Right lung (tissue), 5 donors: ENCODE results near the gene ZEB2. TPM values are rescaled to one million over a fixed set of nuclear protein-coding genes. Genes with fewer than 3 reads are reported as not detected.

ENCODE experiments used
- DNase-seq, 2 donors: peaks; one replicate each; pipeline ENCODE4 v3.0.0-alpha.2; 2013
- polyA plus RNA-seq, 5 donors: library from polyadenylated mRNA; unstranded; fragments of 120-200 nt; gene quantifications; one replicate each; pipeline versions ENCODE4 v1.2.1 to v1.2.3, GENCODE V29; 2013; ENCODE audit warnings: inconsistent platforms in 1 of 5, low replicate concordance in 1 of 5; ENCODE audit not compliant: insufficient read length in 5 of 5, insufficient read depth in 1 of 5

Gene ZEB2
- polyA plus RNA-seq, 5 donors = 180 to 273 (median 266) TPM

DNA sequence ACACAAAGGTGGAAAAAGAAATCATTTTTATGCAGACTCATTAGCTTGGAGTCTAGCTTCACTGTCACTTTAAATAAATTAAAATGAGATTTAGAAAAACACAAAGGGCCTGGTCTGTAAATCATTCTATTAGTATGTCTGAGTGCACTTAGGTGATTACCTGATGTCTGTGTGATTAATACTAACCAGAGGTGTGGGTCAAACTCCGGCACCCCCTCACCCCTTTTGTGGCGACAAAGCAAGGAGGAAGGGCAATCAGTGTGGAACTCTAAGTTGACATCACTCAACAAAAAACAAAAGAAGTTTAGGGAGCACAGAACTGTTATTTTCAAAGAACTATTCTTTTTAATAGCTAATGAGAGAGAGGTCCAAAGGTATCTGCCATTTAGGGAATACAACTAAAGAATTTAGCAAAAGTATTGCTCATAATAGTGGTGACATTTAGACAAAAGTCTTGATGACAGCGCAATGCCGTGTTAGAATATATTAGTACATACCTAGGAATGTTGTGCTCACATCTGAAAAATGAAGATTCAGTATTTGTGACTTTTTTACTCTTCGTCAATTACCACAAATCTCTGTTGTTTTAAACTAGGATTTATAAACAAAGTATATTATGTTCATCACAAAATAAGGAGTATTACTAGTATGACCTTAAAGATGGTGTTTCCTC is 66.3 kb downstream of the ZEB2 start:
- DNase-seq = no peak

DNA sequence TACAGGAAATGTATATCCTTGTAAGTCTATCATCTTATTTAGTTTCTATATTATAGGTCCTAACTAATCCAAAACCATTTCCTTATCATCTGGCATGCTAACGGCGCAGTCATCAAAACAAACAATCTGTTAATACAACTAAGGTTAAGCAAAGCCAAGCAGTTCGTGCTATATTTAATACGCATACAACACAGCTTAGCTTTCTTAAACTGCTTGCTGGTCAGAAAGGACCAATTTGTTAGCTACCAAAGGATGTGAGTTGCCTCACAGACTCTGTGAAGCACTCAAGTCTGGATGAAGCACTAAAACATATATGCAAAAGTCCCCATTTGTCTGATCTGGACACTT is 67.0 kb downstream of the ZEB2 start:
- peak; percentile 37 to 43 for DNase-seq

DNA sequence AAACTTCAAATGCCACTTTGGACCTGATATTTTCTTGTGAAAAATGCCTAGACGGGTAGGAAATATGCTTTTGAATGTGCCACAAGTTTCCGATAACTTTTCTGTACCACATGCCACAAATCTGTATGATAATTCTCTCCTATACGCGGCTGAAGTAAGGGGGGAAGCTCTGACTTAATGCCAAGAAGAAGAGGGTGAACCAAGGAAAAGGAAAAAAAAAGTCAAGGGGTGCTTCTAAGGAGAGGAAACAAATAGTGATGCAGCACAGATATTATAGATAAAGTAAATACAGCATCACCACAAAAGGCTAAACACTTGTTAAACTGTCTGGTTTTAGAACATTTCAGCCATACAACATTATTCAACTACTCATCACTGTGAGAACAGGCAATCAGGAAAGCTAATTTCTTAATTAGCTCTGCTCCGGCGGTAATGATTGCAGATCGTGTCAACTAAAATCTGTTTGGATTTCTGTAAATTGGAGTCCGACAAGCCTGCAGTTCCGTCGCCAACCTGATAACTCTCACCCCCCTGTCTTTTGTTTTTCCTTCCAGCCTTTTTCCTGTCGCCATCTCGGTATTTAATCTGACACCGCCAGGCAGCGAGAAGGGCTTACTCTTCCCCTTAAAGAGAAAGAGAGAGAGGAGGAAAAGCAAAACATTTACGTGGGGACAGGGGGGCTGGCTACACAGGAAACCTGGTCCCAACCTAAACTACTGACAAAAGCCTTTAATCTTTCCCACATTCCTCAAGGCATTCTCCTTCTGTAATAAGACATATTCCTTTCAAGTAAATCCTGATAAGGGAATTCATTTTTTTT is 67.5 kb downstream of the ZEB2 start:
- no peak for DNase-seq

DNA sequence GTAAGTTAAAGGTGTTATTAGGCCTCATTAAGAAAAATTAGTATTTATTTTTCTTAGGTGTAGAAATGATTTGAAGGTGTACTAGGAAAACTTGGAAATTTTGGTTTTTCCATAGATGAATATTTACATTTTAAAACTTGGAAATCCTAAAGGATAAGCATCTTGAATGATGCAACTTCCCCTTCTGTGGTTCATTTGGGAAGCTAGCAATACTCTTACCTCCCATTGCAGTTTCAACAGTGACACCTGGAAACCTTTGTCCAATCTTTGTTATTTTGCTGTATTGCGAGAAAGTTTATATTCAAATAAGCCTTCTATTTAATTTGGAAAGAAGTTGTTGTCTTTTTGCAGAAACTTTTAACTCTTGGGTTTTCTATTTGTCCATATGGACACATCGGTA is 68.5 kb downstream of the ZEB2 start:
- DNase-seq = no peak

DNA sequence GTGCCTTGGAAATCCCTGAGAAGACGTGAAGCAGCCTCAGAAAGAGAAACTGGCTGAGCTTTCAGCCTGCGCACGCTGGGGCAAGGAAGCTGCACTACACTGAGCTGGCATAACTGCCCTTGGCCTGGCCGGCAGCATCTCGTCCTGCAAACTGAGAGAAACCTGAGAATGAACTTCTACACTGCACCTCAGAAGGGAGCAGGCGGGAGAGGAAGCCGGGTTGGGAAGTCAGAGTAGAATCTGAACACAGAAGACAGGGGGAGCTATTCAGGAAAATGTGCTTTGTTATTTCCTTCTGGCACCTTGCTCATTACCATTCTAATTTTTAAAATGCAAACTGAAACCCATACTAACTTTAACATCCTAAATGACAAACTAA is 70.9 kb downstream of the ZEB2 start:
- no peak for DNase-seq

DNA sequence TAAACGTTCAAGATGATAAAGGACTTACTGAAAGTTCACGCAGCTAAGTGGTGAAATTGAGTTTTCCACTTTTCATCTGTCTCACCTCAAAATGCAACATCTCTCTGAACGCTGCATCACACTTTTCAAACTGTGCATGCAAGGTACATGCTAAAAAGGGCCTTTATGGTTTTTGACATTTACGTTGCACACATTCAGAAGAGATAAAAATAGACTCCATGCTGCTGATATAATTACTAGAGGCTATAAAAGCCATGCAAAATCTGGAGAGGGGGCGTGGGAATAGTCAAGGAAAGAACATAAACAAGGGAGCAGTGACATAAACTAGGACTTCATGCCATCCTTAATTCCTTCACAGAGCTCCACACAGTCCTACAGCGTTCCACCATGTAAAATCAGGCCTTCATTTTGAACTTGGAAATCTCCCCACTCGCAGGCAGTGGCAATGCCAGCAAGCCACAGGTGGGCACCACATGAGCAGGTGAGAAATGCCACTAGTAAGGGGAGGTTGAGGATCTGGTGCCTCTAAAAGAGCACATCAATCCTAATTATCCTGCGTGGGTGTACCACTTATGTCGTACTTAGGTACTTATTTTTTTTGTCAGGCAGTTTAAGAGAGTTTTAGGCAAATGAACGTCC is 71.4 kb downstream of the ZEB2 start:
- DNase-seq = no peak

DNA sequence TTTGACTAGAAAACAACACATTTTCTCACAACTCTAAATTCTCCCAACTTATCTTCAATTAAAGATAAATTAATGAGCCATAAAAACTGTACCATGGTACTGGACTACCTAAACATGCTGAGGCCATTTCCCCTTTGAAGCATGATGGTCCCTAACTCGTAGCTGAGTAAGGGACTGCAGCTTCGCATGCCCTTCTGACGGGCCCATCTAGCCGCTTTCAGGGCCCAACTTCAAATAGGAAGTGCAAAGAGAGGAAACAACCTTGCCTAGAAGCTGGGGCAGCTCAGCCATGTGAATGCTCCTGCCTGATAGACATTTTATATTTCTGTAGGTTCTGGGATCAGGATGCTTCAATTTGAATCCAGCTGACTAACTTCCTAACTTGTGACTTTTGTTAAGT is 72.4 kb downstream of the ZEB2 start:
- DNase-seq = no peak

DNA sequence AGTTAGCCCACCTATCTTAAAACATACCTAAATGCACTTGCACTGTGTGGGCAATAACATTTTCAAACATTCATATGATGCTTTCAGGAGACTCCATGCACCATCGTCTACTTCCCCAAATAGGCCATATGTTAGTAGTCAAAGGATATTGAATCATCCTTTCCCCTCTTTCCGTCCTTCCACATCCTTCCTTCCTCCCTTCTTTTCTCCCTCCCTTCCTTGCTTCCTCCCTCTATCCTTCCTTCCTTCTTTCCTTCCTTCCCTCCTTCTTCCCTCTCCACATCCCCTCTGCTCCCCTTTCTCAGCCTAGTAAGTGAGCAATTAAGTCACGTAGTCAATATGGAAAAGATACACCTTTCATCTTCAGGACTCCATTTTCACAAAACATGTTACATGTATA is 73.8 kb downstream of the ZEB2 start:
- DNase-seq = no peak

DNA sequence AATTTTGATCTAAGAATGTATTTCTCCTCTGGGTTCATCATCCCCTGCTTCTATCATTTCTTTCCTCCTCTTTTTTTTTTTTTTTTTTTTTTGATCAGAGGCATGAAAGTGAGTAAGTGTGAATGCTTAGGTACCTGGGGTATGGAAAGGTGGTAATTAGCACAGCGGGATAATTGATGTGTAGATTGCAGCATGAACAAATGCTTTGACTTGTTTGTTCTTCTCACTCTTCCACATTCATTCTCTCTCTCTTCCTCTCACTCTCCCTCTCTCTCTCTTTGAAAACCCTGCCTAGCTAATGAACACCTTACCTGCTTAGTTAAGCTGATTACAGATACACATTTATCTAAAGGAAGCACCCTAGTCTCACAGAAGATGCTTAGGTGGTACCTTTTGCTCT is 74.7 kb downstream of the ZEB2 start:
- DNase-seq = no peak

DNA sequence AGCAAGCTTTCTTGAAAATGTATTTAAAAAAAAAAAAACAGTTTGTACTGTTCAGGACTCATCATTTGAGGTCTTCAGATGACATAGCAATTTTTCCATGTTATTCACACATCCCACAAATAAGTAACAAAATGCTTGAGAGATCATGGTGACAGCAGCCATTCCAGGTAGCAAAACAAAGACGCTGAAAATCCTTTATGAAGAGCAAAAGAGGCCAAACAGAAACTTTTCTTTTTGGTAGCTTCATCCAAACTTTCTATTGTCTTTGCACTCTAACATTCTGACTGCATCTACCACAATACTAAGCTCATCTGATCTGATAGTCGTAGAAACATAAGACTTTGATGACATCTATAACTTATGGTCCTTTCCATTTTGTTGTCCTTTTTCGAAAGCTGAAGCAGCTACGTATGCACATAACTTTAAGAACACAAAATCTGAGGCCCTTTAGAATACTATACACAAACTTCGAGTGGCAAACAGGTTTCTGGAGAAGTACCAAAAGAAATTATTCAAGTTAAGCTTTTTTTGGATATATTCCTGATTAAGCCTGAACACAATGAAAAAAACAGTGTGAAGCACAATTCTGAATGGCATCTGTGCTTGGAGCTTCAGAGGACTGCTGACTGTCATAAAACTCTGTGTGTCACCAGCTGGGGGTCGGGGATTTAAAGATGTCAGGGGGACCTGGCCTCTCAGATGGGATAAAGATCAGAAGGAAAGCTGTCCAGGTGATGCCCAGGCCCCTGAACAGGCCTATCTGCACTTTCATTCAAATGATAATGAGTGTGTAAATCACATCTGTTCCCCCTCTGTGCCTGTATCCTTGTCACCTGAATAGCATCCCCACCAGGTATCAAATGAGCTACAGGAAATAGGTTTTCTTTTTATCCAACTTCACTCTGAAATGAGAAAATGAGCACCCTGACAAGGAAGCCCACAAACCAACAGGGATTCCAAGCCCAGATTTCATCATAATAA is 75.8 kb downstream of the ZEB2 start:
- no peak for DNase-seq

DNA sequence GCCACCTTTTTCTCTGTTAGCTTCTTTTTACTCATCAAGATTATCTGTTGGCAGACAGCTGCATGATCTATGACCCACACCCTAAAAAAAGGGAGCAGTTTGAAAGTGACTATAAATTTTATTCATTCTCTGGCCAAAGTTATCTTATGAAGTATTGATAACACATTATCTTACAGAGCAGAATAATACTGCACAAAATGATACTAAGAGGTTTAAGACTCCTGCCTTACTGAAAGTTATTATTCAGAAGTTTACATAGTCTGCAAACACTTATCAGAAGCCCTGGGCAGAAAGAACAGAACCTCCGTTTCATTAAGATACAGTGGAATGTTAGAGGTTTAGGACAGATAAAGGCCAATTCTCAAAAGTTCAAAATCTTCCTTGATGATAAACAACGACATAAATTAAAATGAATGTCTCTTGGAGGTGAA is 78.2 kb downstream of the ZEB2 start:
- DNase-seq = no peak

DNA sequence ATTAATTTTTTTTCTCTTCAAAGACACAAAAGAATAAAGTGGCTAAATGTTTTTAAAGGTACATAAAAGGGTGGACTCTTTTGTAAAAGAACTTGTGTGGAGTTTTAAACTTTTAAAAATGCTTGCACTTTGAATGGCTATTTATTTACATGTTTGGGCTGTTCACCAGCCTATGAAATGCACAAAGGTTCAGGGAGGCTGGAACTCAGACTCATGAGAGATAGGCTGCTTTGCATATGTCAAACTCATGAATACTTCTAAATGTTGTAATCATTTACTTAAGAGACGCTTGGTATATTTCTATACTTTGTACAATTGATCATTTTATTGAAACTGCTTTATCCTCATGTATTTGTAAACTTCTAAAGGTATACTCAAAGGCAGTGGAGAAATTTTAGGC is 79.9 kb downstream of the ZEB2 start:
- DNase-seq = no peak

DNA sequence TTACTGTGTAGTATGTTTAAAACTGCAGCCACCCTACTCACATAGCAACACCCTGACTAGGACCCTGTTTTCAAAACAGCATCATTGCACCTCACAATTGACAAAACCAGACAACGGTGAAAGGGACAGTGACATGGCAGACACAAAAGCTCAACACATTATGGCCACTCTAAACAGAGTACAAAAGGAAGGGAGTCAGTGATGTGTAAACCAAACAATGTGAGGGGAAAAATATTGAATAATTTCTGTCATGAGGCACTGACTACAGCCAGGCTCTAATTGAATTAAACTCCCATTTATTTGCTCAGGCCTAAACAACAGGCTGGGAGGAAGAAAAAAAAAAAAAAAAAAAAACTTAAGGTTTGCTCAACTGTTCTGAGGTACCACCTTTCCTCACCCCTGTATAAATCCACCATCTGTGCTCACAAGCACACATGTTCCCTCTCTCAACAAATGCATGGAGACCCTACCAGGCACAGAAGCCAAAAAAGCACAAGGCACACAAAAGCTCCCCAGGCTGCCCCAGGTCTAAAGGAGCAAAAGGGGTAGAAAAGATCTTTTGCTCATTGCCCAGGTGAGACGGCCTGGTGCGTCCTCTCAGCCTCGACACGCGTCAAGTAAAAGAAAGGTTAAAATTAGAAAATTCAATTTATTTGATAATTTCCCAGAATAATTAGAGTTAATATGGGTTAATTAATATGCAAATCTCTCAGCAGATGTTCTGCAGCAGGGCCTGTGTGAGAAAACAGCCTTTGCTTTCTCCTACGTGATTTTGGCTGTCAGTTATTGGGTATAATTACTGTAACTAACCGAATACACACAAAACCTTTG is 80.9 kb downstream of the ZEB2 start:
- no peak for DNase-seq

DNA sequence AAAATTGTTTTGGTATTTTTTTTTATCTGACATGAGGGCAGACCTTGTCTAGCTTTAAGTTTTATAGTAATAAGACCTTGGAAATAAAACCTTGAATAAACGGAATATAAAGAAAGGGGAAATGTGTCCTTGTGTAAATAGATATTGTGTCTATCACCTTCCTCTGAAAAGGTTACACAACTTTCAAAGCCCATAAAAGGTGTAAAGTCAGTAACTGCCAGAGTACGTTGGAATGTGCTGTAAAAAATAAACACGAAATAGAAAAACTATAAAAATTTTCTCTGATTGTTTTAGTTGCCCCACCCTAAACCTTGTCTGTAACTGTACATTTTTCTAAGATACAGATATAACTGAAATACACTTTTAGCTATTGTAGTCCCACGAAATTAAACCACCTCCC is 82.3 kb downstream of the ZEB2 start:
- no peak for DNase-seq

DNA sequence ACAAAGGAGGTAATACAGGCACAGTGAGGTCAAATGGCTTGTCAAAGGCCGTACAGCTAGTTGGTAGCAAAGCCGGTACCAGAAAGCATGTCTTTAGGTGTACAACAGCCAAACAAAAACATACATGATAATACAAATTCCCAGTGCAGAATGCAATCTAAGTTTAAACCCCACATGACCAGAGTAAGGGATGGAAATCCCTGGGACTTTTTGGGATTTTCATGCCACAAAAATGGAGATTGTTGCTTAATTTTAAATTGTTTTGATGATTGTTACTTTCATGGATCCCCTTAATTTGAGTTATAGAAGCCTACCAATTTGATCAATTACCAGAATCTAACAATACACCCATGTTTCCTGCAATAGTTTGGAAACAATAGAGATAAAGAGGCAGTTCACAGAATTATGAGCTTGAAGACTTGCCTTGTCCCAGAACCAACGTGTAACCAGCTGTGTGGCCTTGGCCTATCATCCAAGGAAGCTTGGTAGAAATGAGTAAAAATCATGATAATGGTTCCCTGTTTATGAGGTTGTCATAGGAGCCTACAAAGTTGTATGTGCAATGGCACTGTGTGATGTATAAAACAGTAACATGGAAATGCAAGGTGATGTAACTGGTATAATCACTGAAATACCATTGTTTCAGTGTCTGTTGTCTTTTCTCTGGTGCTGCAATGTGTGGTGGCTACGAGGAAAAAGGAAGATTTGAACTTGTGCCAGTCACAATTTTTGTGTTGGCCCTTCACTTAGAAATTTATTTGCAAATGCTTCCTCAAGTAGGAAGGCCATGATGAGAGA is 85.3 kb downstream of the ZEB2 start:
- DNase-seq = no peak

DNA sequence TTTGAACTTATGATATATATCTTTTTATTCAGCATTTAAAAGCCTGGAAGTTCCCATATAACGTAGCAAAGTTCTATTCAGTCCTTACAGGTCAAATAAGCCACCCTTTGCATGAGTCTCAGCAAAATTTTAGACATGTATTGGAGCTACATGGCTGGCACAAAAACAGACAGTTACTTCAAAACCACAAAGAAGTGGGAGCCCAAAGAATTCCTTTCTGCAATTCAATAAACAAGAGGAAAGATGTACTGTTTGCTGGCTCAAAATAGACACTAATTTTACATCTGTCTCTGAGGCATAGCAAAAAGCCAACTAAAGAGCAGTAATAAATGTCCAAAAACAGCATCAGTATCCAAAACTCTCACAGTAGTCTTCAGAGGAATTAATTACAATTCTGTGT is 87.0 kb downstream of the ZEB2 start:
- no peak for DNase-seq

DNA sequence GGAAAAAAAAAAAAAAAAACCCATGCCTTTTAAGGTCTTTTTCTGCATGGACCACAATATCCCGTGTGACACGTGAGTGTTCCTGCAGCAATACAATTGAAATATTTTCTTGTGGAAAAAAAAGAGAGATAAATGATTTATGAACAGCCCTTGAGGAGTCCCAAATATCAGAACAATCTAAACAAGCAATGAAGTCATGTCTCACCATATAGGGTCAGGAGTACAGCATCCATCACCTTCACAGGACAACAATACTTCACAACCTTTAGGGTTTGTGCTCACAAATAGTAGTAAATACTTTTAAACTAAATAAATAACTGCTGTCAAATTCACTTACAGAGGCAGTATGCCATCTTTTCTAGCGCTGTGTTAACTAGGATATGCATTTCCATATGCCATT is 87.9 kb downstream of the ZEB2 start:
- DNase-seq = no peak

DNA sequence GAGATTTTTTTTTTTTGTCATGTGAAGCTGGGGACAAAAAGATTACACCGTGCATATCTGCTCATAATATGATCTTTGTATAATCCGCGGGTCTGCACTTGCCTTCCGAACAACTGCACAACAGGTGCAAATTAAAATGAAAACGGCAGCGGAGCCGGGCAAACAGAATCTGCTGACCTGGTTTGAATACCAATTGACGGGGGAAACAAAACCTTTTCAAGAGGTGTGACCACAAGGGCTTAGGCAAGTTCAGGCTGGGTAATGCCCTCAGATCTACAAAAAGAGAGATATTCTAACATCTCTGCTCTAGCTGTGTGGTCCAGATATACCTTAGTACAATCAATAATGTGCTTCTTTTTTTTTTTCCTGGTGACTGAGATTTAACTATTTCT is 88.5 kb downstream of the ZEB2 start:
- DNase-seq = no peak

DNA sequence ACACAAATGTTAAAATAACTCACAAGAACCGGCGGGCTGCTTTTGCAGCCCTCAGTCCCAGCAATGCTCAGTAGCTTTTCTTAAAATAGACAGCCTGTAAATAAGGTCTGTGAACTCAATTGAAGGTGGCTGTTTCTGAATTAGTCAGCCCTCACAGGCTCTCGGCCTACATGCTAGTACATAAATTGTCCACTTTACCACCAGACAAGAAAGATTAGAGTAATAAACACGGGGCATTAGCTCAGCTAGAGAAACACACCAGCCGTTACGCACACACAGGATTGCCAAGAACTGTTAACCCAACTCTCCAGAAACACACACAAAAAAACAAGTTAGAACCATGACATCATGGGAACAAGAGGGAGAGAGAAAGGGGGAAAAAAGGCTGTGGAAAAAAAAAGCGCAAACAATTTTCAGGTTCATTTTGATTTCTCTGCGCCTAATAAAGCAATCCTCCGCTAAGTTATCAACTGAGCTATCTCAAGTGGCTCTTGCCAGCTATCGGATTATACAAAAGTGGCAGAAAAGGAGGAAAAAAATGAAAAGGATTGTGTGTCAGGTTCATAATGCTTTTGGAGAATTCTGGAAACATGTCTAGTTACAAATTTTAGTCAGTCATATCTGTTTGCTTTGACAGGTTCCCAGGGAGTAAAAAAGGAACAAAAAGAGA is 89.1 kb downstream of the ZEB2 start:
- peak; percentile 43 to 56 for DNase-seq
